ENCODE data around the gene SLC26A8.
"Not testable (repeated sequence)": the region's sequence is repeated elsewhere in the genome, so short reads cannot be mapped to it uniquely, and the experiment has no call there.

SLC26A8 gene

GRCh38 chr6:36052097-36052496 lies 27.7 kb upstream of the SLC26A8 start:
- no peak for DNase-seq (ENCODE audit: low read depth in 2 of 2)

- no peak for DNase-seq (ENCODE audit: low read depth in 2 of 2)
Measured at GRCh38 chr6:36050947-36051710, 26.7 kb upstream of the SLC26A8 start.

- DNase-seq (ENCODE audit: low read depth in 2 of 2): no peak
Measured at GRCh38 chr6:36050305-36050704, 25.9 kb upstream of the SLC26A8 start.

GRCh38 chr6:36049582-36049981 lies 25.1 kb upstream of the SLC26A8 start:
- DNase-seq (ENCODE audit: low read depth in 2 of 2): no peak

GRCh38 chr6:36042618-36043260 lies 18.3 kb upstream of the SLC26A8 start:
- DNase-seq (ENCODE audit: low read depth in 2 of 2): no peak

- DNase-seq (ENCODE audit: low read depth in 2 of 2): no peak
Measured at GRCh38 chr6:36040958-36041357, 16.5 kb upstream of the SLC26A8 start.

- no peak for DNase-seq (ENCODE audit: low read depth in 2 of 2)
Measured at GRCh38 chr6:36039112-36039511, 14.7 kb upstream of the SLC26A8 start.

- DNase-seq (ENCODE audit: low read depth in 2 of 2): no peak
Measured at GRCh38 chr6:36038120-36038876, 13.9 kb upstream of the SLC26A8 start.

GRCh38 chr6:36035225-36035624 lies 10.8 kb upstream of the SLC26A8 start:
- DNase-seq (ENCODE audit: low read depth in 2 of 2): no peak

- no peak for DNase-seq (ENCODE audit: low read depth in 2 of 2)
Measured at GRCh38 chr6:36034441-36034840, 10.0 kb upstream of the SLC26A8 start.

- DNase-seq (ENCODE audit: low read depth in 2 of 2): peak in 1 of 2 experiments; percentile 22
Measured at GRCh38 chr6:36033935-36034334, 9.5 kb upstream of the SLC26A8 start.

- not testable (repeated sequence) for DNase-seq (ENCODE audit: low read depth in 2 of 2)
Measured at GRCh38 chr6:36033144-36033543, 8.7 kb upstream of the SLC26A8 start.

- no peak for DNase-seq (ENCODE audit: low read depth in 2 of 2)
Measured at GRCh38 chr6:36032261-36032660, 7.8 kb upstream of the SLC26A8 start.

- no peak for DNase-seq (ENCODE audit: low read depth in 2 of 2)
Measured at GRCh38 chr6:36029464-36029863, 5.0 kb upstream of the SLC26A8 start.

- peak; percentile 54 to 65 for DNase-seq (ENCODE audit: low read depth in 2 of 2)
Measured at GRCh38 chr6:36028877-36029324, 4.5 kb upstream of the SLC26A8 start.

- peak; percentile 21 to 27 for DNase-seq (ENCODE audit: low read depth in 2 of 2)
Measured at GRCh38 chr6:36028088-36028876, 3.8 kb upstream of the SLC26A8 start.

GRCh38 chr6:36027501-36028087 lies 3.2 kb upstream of the SLC26A8 start, which contains the start of gene MAPK14:
Gene MAPK14, plus strand, starts transcription at chr6:36027808. Its CDS starts 350 bp downstream, at chr6:36028158.
- DNase-seq (ENCODE audit: low read depth in 2 of 2): peak; percentile 97 to 98

- no peak for DNase-seq (ENCODE audit: low read depth in 2 of 2)
Measured at GRCh38 chr6:36025932-36026327, 1.5 kb upstream of the SLC26A8 start.

- DNase-seq (ENCODE audit: low read depth in 2 of 2): no peak
Measured at GRCh38 chr6:36025260-36025931, 955 bp upstream of the SLC26A8 start.

- no peak for DNase-seq (ENCODE audit: low read depth in 2 of 2)
Measured at GRCh38 chr6:36020154-36020553, 4.3 kb downstream of the SLC26A8 start.

- no peak for DNase-seq (ENCODE audit: low read depth in 2 of 2)
Measured at GRCh38 chr6:36019167-36019566, 5.3 kb downstream of the SLC26A8 start.

Measured in stimulated activated CD4-positive, alpha-beta T cell treated with anti-CD3 and anti-CD28 coated beads, Interleukin-12 subunit alpha, Interleukin-12 subunit beta, amount 100 ng/mL, for 24 hours (primary cell).